ENCODE results near the gene LITAF. TPM values are rescaled to one million over a fixed set of nuclear protein-coding genes. Genes with fewer than 3 reads are reported as not detected.

Gene LITAF
- total RNA-seq, 1 donor from 2014 or later = 179 TPM

DNA sequence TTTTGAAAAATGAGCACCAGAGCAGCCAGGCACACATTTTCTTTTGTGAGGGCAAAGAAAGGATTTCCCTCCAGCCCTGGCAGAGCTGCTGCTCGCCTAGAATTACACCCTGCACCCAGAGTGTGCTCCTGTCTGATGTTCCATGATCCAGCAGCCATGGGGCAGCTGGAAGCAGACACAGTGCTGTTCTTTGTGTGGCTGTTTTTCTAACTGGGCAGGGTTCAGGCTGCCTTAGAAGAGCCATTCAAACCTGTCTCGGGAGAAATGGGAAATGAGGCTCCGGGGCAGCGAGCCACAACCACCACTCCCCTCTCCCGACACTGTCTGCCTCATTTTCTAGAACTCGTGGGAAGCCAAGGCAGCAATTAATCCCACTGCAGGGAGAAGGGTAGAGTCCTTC lies 28.9 kb downstream of the LITAF start:
- H3K36me3 Mint-ChIP-seq (ENCODE audit: unreplicated experiment) = peaks cover 36% of the 10 kb centered on the region
- no peak for DNase-seq (ENCODE audit: extremely low spot score, unreplicated experiment)
- H3K27me3 Mint-ChIP-seq (ENCODE audit: unreplicated experiment) = no peaks in the 10 kb centered on the region
- peak overlapping the region; percentile 64 for H3K27ac Mint-ChIP-seq (ENCODE audit: unreplicated experiment)
- TF ChIP-seq, protein P1, sequence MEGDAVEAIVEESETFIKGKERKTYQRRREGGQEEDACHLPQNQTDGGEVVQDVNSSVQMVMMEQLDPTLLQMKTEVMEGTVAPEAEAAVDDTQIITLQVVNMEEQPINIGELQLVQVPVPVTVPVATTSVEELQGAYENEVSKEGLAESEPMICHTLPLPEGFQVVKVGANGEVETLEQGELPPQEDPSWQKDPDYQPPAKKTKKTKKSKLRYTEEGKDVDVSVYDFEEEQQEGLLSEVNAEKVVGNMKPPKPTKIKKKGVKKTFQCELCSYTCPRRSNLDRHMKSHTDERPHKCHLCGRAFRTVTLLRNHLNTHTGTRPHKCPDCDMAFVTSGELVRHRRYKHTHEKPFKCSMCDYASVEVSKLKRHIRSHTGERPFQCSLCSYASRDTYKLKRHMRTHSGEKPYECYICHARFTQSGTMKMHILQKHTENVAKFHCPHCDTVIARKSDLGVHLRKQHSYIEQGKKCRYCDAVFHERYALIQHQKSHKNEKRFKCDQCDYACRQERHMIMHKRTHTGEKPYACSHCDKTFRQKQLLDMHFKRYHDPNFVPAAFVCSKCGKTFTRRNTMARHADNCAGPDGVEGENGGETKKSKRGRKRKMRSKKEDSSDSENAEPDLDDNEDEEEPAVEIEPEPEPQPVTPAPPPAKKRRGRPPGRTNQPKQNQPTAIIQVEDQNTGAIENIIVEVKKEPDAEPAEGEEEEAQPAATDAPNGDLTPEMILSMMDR (IDR thresholded peaks at IDR 0.05) = no peak
- H3K4me3 Mint-ChIP-seq (ENCODE audit: unreplicated experiment) = no peak overlapping the region
- peaks cover 9% of the 10 kb centered on the region for H3K9me3 Mint-ChIP-seq (ENCODE audit: unreplicated experiment)
- peaks cover 44% of the 10 kb centered on the region for H3K4me1 Mint-ChIP-seq (ENCODE audit: unreplicated experiment)

DNA sequence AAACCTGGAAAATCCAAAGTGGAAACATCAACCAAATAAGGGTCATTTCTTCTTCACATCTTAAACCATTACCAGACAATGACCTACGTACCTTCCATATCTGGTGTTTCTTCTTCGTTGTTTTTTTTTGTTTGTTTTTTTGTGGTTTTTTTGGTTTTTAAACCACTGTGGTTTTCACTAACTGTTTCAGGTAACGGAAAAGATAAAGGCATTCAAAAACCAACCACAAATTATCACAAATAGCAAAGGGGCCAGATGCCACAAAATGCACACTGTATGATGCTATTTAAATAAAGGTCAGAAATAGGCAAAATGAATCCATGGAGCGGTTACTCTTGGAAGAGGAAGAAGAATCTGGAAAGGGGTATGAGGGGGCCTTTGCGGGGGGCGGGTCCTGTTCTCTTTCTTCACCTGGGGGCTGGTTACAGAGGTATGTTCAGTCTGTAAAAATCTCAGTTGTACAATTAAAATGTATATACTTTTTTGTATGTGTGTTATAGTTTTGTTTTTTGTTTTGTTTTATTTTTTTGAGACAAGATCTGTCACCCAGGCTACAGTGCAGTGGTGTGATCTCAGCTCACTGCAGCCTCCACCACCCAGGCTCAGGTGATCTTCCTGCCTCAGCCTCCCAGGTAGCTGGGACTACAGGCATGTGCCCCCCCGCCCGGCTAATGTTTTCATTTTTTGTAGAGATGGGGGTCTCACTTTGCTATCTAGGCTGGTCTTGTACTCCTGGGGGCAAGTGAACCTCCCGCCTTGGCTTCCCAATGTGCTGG lies 29.6 kb downstream of the LITAF start:
- TF ChIP-seq, protein P1 (IDR thresholded peaks at IDR 0.05) = no peak
- DNase-seq (ENCODE audit: extremely low spot score, unreplicated experiment) = no peak
- Mint-ChIP-seq H3K4me3 (ENCODE audit: unreplicated experiment) (no peak overlapping the region), H3K27me3 (ENCODE audit: unreplicated experiment) (no peaks in the 10 kb centered on the region), H3K9me3 (ENCODE audit: unreplicated experiment) (peaks cover 9% of the 10 kb centered on the region), H3K36me3 (ENCODE audit: unreplicated experiment) (peaks cover 43% of the 10 kb centered on the region), H3K27ac (ENCODE audit: unreplicated experiment) (no peak overlapping the region), H3K4me1 (ENCODE audit: unreplicated experiment) (peaks cover 45% of the 10 kb centered on the region)

DNA sequence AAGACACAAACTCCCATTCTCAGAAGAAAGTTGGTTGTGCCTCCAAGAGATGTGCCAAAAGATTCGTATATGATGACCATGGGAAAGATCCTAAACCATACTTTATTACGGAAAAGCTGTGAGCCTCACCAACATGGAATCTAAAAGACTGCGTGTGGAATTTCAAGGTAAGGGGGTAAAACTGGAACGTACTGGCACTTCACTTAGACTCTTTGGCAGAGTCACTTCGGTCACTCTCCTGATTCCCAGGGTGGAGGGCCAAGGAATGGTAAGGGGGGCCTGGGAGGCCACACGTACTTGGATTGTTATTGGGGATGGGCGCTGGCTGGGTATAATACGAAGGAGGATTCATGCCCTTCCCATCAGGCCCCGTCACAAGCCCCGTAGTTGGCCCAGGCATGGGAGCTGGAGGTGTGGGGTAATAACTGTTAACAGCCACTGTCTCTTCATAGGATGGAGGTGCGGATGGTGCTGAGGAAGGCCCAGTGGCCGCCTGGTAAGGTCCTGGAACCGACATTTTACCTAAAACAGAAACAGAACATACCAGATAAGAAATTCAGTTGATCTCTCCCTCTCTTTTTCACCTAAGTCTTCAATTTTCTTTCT lies 30.4 kb downstream of the LITAF start:
- Mint-ChIP-seq H3K27me3 (ENCODE audit: unreplicated experiment) (no peaks in the 10 kb centered on the region), H3K4me1 (ENCODE audit: unreplicated experiment) (peaks cover 42% of the 10 kb centered on the region), H3K9me3 (ENCODE audit: unreplicated experiment) (peaks cover 9% of the 10 kb centered on the region), H3K4me3 (ENCODE audit: unreplicated experiment) (no peak overlapping the region), H3K36me3 (ENCODE audit: unreplicated experiment) (peaks cover 49% of the 10 kb centered on the region), H3K27ac (ENCODE audit: unreplicated experiment) (no peak overlapping the region)
- no peak for DNase-seq (ENCODE audit: extremely low spot score, unreplicated experiment)
- TF ChIP-seq, protein P1 (IDR thresholded peaks at IDR 0.05) = no peak

DNA sequence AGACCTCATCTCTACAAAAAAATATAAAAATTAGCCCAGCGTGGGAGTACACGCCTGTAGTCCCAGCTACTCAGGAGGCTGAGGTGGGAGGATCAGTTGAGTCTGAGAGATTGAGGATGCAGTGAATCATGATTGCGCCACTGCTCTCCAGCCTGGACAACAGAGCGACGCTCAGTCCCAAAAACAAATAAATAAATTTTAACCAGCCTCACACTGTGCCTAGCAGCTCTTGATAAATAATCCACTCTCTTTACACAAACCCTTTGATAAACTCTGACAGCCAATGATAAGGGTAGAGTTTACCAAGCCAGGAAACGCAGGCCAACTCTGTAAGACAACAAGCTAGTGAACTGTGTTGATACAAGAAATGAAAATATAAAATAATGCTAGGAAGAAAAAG lies 32.7 kb downstream of the LITAF start:
- peaks cover 30% of the 10 kb centered on the region for H3K4me1 Mint-ChIP-seq (ENCODE audit: unreplicated experiment)
- H3K36me3 Mint-ChIP-seq (ENCODE audit: unreplicated experiment) = peaks cover 70% of the 10 kb centered on the region
- H3K27me3 Mint-ChIP-seq (ENCODE audit: unreplicated experiment) = no peaks in the 10 kb centered on the region
- TF ChIP-seq, protein P1 (IDR thresholded peaks at IDR 0.05) = no peak
- H3K27ac Mint-ChIP-seq (ENCODE audit: unreplicated experiment) = no peak overlapping the region
- no peak overlapping the region for H3K4me3 Mint-ChIP-seq (ENCODE audit: unreplicated experiment)
- H3K9me3 Mint-ChIP-seq (ENCODE audit: unreplicated experiment) = peaks cover 9% of the 10 kb centered on the region
- DNase-seq (ENCODE audit: extremely low spot score, unreplicated experiment) = no peak

DNA sequence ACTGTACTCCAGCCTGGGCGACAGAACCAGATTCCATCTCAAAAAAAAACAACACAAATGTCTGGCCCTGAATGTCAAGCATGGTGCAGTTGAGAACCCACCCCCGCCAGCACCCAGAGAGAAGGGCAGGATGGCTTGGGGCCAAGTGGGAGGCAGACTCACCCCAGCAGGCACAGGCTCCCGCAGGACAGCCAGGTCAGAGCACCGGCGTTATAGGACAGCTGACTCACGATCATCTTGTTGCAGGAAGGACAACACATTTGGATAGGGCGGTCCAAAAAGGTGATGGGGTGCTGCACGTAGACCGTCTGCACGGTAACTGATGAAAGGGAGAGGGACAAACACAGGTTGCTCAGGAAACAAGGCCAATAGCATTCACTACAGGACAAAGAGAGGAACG lies 33.3 kb downstream of the LITAF start:
- Mint-ChIP-seq H3K36me3 (ENCODE audit: unreplicated experiment) (peaks cover 77% of the 10 kb centered on the region), H3K4me1 (ENCODE audit: unreplicated experiment) (peaks cover 24% of the 10 kb centered on the region), H3K27me3 (ENCODE audit: unreplicated experiment) (no peaks in the 10 kb centered on the region), H3K27ac (ENCODE audit: unreplicated experiment) (no peak overlapping the region), H3K4me3 (ENCODE audit: unreplicated experiment) (no peak overlapping the region), H3K9me3 (ENCODE audit: unreplicated experiment) (peaks cover 9% of the 10 kb centered on the region)
- DNase-seq (ENCODE audit: extremely low spot score, unreplicated experiment) = no peak
- TF ChIP-seq, protein P1 (IDR thresholded peaks at IDR 0.05) = no peak

All from osteocyte (in vitro differentiated cells).